ENCODE results near the gene DNAJC21.

The DNAJC21 gene

DNA sequence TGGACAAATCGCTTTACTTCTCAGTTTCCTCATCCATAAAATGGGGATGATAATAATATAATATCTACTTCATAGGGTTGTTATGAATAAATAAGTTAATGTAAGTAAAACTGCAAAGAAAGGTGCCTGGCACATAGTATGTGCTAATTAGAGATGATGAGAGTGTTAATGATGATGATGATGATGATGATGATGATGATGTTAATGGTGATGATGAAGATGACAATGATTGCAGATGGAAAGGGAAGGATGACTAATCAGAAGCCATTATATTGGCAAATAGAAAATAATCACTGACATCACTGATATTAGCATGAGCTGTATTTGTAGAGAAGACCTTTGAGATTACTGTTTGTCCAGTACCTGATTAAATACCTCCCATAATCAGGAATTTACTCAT lies 34.6 kb upstream of the DNAJC21 start:
- DNase-seq (ENCODE audit: low spot score): no peak
- TF ChIP-seq, protein P1, sequence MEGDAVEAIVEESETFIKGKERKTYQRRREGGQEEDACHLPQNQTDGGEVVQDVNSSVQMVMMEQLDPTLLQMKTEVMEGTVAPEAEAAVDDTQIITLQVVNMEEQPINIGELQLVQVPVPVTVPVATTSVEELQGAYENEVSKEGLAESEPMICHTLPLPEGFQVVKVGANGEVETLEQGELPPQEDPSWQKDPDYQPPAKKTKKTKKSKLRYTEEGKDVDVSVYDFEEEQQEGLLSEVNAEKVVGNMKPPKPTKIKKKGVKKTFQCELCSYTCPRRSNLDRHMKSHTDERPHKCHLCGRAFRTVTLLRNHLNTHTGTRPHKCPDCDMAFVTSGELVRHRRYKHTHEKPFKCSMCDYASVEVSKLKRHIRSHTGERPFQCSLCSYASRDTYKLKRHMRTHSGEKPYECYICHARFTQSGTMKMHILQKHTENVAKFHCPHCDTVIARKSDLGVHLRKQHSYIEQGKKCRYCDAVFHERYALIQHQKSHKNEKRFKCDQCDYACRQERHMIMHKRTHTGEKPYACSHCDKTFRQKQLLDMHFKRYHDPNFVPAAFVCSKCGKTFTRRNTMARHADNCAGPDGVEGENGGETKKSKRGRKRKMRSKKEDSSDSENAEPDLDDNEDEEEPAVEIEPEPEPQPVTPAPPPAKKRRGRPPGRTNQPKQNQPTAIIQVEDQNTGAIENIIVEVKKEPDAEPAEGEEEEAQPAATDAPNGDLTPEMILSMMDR (conservative IDR thresholded peaks at IDR 0.05; ENCODE audit: low read depth): no peak
- H3K27ac ChIP-seq: no peak overlapping the region
- POLR2A ChIA-PET (ENCODE audit: low non-redundant PET): no interaction called here
- CTCF ChIA-PET: interaction anchor here (2.3 kb wide), 1 partner anchor 371 kb away, joined by 8 read pairs; no protein-coding TSS in a partner anchor

DNA sequence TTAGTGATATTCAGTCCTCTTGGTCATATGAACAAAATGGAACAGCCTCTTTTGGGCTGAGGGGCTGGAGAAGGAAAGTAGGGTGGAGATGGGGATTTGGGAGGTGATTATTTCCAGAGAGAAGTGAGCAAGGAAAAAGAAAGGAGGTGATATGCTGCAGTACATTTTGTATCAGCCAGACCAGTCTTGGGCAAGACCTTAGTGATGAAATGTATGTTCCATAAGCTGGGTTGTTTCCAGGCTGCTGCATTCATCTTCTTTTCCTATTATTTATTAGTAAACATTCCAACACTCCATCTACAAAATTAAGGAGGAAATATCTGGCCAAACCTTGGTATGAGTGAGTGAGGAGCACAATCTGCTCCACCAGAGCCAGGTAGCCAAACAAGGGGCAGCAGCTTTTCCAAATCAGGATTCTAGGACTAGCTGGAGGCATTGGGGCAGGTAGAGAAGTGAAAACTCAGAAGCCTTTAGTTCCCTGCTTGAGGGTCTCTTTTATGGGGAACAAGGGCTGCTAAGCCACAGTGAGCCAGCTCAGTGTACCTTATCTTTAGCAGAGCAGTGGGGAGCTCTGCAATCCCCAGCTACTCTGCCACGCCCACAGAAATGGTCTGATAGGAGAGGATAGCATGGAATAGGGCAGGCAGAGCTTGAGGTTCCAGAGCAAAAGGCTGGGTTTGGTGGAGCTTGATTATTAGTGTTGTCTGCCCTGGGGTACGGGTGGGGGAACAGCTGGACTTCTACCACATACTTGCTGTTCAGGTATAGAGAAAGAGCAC lies 33.5 kb upstream of the DNAJC21 start:
- no peak for DNase-seq (ENCODE audit: low spot score)
- TF ChIP-seq, protein P1 (conservative IDR thresholded peaks at IDR 0.05; ENCODE audit: low read depth): no peak
- ChIA-PET POLR2A (ENCODE audit: low non-redundant PET) (no interaction called here), CTCF (interaction anchor here (0.6 to 1.1 kb wide), 5 partner anchors 10 to 409 kb away, joined by 3 to 7 read pairs (median 4); no protein-coding TSS in a partner anchor)
- no peak overlapping the region for H3K27ac ChIP-seq

DNA sequence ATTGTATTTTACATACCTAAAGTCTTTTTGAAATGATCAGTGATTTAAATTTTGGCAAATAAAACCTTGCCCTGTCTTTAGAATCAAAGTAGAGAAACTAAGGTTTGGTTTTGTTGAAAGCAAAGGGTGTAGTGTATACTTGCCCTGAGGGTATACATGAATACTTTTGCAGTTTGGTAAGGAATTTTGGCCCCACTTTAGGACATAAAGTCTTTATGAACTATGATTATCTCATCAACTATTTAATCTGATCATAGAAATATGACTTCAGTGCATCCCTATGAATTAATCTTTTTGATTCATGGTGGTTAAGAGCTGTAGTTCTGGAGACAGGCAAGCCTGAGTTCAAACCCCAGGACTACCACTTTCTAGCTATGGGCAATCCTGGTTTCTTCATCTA lies 31.7 kb upstream of the DNAJC21 start:
- POLR2A ChIA-PET (ENCODE audit: low non-redundant PET): no interaction called here
- no peak overlapping the region for H3K27ac ChIP-seq
- CTCF ChIA-PET: interaction anchor here (0.6 to 3.4 kb wide), 5 partner anchors 243 to 681 kb away, joined by 3 to 22 read pairs (median 5); no protein-coding TSS in a partner anchor
- DNase-seq (ENCODE audit: low spot score): no peak
- TF ChIP-seq, protein P1 (conservative IDR thresholded peaks at IDR 0.05; ENCODE audit: low read depth): no peak

DNA sequence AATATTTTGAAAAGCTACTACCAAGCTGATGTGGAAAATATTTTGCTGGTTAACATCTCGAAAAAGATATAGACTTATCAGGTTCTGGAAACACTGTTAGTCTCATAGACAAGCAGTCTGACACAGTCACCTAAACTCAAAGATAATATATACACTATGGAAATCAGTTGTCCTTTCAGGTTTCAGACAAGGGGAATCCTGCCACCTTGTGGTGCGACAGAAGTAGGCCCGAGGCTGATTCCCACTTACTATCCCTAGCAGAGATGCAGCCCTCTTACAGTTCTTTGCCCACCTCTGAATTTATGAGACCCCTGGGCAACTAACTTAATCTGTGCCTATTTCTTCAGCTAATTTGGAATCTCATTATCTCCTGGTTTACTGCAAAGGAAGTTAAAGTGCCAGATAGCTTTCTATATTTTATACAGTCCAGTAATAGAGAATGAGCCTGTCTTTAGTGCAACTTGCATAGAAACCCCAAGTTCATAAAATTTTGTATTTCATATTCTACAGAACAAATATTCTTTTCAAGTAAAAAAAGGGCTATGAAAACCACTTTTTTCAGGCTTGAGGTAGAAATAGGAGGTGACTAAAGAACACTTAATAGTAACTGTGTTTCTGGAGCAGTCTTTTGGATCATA lies 31.0 kb upstream of the DNAJC21 start:
- DNase-seq (ENCODE audit: low spot score): peak; percentile 69
- CTCF ChIA-PET: interaction anchor here (0.6 to 3.4 kb wide), 11 partner anchors 210 to 681 kb away, joined by 3 to 22 read pairs (median 4); no protein-coding TSS in a partner anchor
- no peak overlapping the region for H3K27ac ChIP-seq
- POLR2A ChIA-PET (ENCODE audit: low non-redundant PET): no interaction called here
- TF ChIP-seq, protein P1 (conservative IDR thresholded peaks at IDR 0.05; ENCODE audit: low read depth): peak; percentile 94

DNA sequence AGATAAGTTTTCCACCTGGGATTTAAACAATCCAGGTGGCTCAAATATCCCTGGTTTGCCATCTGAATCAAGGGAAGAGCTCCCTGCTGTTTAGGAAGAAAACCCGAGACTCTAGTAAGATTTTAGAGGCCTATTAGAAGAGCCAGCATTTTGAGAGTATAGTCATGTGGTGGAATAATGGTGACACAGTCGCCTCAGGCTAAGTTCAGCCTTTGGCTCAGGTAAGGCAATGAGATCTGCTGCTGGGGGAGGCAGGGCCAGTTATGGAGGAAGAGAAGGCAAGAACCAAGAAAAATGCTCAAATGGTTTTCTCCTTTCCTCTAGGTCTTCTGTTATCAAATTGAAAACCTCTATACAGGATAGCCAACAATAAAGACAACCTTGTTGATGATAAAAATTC lies 30.3 kb upstream of the DNAJC21 start:
- no peak overlapping the region for H3K27ac ChIP-seq
- ChIA-PET CTCF (interaction anchor here (0.7 to 3.4 kb wide), 7 partner anchors 211 to 425 kb away, joined by 3 to 22 read pairs (median 4); no protein-coding TSS in a partner anchor), POLR2A (ENCODE audit: low non-redundant PET) (no interaction called here)
- TF ChIP-seq, protein P1 (conservative IDR thresholded peaks at IDR 0.05; ENCODE audit: low read depth): no peak
- no peak for DNase-seq (ENCODE audit: low spot score)

DNA sequence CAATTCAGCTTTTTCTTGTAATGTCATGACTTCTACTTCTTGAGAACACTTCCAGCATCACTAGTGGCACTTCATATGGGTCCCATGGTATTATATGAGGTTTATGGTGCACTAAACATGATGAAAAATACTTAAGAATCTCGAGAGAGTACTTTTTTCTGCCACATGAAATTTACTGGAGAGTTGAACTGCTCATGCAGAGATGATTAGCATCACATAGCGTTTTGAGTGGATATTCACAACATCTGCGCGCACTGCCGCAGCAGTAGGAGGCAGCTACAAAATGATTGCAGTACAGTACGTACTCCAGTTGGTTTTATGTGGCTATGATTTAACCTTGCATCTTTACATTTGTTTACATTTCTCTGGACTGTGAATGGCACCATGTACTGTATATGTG lies 28.7 kb upstream of the DNAJC21 start:
- POLR2A ChIA-PET (ENCODE audit: low non-redundant PET): no interaction called here
- H3K27ac ChIP-seq: no peak overlapping the region
- CTCF ChIA-PET: interaction anchor here (0.6 to 3.4 kb wide), 2 partner anchors 412 to 414 kb away, joined by 5 to 22 read pairs; no protein-coding TSS in a partner anchor
- TF ChIP-seq, protein P1 (conservative IDR thresholded peaks at IDR 0.05; ENCODE audit: low read depth): no peak
- no peak for DNase-seq (ENCODE audit: low spot score)

Data from RWPE1 (cell line).